H7 (cell line): ENCODE data around the gene KRTAP10-3. TPM values are rescaled to one million over a fixed set of nuclear protein-coding genes. Genes with fewer than 3 reads are reported as not detected.

Experiments
- DNase-seq: peaks from one replicate; pipeline ENCODE4 v3.0.0; 2012
- H3K27me3 ChIP-seq: 2 replicates; pipeline ENCODE4 v1.6.0; 2011; ENCODE audit warnings: mild to moderate bottlenecking, low read length; ENCODE audit not compliant: control insufficient read depth, insufficient read depth
- H3K36me3 ChIP-seq: replicated peaks from 2 replicates; pipeline ENCODE4 v1.5.1; 2011; ENCODE audit warnings: low read length; ENCODE audit not compliant: control insufficient read depth, insufficient read depth
- H3K4me3 ChIP-seq: 2 replicates; pipeline ENCODE4 v1.5.1; 2011; ENCODE audit warnings: low read depth, mild to moderate bottlenecking, control low read depth, low read length, moderate library complexity; ENCODE audit not compliant: insufficient read depth
- total RNA-seq: library from RNA; depleted of rRNA; stranded (reverse); fragments of >200 nt; shearing (Covaris generic); gene quantifications from 2 replicates; pipeline ENCODE4 v1.2.3, GENCODE V29; 2014; rRNA removed

KRTAP10-3 gene
- total RNA-seq, 1 experiment from 2014 or later = not detected

DNA sequence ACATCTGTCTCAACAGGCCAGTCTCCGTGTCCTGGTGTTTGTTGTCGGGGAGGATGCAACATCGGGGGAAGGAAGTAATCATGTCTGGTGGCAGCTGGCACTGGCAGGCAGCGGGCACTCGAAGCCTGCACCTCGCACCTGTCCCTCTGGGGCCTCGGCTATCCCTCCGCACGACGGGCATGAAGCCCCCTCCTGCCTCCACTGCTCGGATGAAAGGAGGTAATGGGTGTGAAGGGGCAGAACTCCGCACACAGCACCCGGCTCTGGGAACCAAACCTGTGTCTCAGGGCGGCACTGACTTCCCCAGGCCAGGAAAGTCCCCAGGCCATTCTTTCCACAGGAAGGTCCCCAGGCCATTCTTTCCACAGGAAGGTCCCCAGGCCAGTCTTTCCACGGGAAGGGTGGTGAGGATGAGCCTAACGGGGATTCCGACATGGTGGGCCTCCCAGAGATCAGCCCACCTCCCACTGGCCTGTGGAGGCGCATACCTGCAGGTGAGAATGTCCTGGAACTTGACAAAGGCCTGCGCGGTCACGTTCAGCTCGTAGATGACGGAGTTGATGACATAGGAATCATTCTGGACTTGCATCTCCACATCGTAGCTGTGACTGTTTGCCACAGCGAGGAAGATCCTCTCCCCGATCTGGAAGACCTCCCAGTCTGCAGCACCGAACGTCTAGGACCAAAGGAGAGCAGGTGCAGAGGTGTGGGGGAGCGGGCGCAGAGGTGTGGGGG is 49.7 kb downstream of the KRTAP10-3 start:
- Histone ChIP-seq H3K4me3 (no peak overlapping the region), H3K27me3 (no peaks in the 10 kb centered on the region), H3K36me3 (peaks cover 6% of the 10 kb centered on the region)
- peak; percentile 32 for DNase-seq

GRCh38 chr21:44508426-44508710 is 50.2 kb downstream of the KRTAP10-3 start:
- Histone ChIP-seq H3K36me3 (peaks cover 6% of the 10 kb centered on the region), H3K27me3 (no peaks in the 10 kb centered on the region), H3K4me3 (no peak overlapping the region)
- peak; percentile 48 for DNase-seq

Other genes with a start within 250 kb of the KRTAP10-3 start
- 17.2 and 20.3 TPM in 2 replicates for gene CFAP410, start 219.4 kb downstream of the KRTAP10-3 start, total RNA-seq
- 0.42 and 0.48 TPM in 2 replicates for gene TRPM2, start 205.2 kb downstream of the KRTAP10-3 start, total RNA-seq
- 3.8 and 4.6 TPM in 2 replicates for gene LRRC3, start 103.3 kb downstream of the KRTAP10-3 start, total RNA-seq
- gene KRTAP10-1, start 18.6 kb downstream of the KRTAP10-3 start, total RNA-seq = not detected in 2 replicates
- not detected in 2 replicates for gene KRTAP10-2, start 7.3 kb downstream of the KRTAP10-3 start, total RNA-seq
- not detected in 2 replicates for gene KRTAP10-4, start 14.9 kb upstream of the KRTAP10-3 start, total RNA-seq
- not detected in 2 replicates for gene KRTAP10-5, start 21.8 kb upstream of the KRTAP10-3 start, total RNA-seq
- gene KRTAP10-6, start 33.7 kb upstream of the KRTAP10-3 start, total RNA-seq = not detected in 2 replicates
- gene KRTAP10-7, start 41.8 kb upstream of the KRTAP10-3 start, total RNA-seq = not detected in 2 replicates
- not detected in 2 replicates for gene KRTAP10-8, start 53.3 kb upstream of the KRTAP10-3 start, total RNA-seq
- gene KRTAP10-9, start 68.3 kb upstream of the KRTAP10-3 start, total RNA-seq = not detected in 2 replicates
- not detected in 2 replicates for gene KRTAP10-10, start 78.6 kb upstream of the KRTAP10-3 start, total RNA-seq
- gene KRTAP10-11, start 87.6 kb upstream of the KRTAP10-3 start, total RNA-seq = not detected in 2 replicates
- gene KRTAP12-4, start 95.9 kb upstream of the KRTAP10-3 start, total RNA-seq = not detected in 2 replicates
- not detected in 2 replicates for gene KRTAP12-3, start 99.1 kb upstream of the KRTAP10-3 start, total RNA-seq
- gene KRTAP12-2, start 108.1 kb upstream of the KRTAP10-3 start, total RNA-seq = not detected in 2 replicates
- 0.17 TPM in 1 of 2 replicates, not detected in the other for gene KRTAP12-1, start 123.4 kb upstream of the KRTAP10-3 start, total RNA-seq
- gene KRTAP10-12, start 138.4 kb upstream of the KRTAP10-3 start, total RNA-seq = not detected in 2 replicates
- gene TSPEAR, start 152.8 kb upstream of the KRTAP10-3 start, total RNA-seq = 1.0 and 1.8 TPM in 2 replicates
- gene UBE2G2, start 243.0 kb upstream of the KRTAP10-3 start, total RNA-seq = 66.4 and 76.8 TPM in 2 replicates